HG03460 (cell line): ENCODE measurements around the gene ENTPD8.
"Not testable (repeated sequence)": the region's sequence is repeated elsewhere in the genome, so short reads cannot be mapped to it uniquely, and the experiment has no call there.

ENCODE experiments used
- ATAC-seq: cut with Tn5 transposase; IDR thresholded peaks from one replicate; pipeline ENCODE4 v1.9.1; 2021; ENCODE audit not compliant: unreplicated experiment

The ENTPD8 gene

DNA sequence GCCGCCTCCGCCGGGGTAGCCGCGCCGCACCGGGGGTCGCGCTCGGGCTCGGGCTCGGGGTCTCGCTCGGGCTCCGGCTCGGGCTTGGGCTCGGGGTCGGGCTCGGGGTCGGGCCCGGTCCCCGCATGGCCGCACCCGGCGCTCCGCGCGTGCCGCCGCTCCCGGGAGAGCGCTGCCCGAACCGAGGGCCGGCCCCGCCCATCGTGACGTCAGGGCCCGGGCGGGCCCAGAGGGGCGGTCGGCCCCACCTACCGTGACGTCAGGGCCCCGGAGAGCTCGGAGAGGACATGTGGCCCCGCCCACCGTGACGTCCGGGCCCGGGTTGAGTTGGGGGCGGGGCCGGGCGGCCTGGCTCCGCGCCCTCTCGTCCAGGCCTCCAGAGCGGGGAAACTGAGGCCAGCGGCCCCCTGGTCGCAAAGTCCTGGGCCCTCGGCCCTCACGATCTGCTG, 18.0 kb upstream of the ENTPD8 start, which contains the start of gene NSMF:
NSMF (minus strand) TSS at position 183 of the 449 bp plus-strand sequence. CDS start 232 bp downstream, outside the sequence.
- ATAC-seq = peak; percentile 56

DNA sequence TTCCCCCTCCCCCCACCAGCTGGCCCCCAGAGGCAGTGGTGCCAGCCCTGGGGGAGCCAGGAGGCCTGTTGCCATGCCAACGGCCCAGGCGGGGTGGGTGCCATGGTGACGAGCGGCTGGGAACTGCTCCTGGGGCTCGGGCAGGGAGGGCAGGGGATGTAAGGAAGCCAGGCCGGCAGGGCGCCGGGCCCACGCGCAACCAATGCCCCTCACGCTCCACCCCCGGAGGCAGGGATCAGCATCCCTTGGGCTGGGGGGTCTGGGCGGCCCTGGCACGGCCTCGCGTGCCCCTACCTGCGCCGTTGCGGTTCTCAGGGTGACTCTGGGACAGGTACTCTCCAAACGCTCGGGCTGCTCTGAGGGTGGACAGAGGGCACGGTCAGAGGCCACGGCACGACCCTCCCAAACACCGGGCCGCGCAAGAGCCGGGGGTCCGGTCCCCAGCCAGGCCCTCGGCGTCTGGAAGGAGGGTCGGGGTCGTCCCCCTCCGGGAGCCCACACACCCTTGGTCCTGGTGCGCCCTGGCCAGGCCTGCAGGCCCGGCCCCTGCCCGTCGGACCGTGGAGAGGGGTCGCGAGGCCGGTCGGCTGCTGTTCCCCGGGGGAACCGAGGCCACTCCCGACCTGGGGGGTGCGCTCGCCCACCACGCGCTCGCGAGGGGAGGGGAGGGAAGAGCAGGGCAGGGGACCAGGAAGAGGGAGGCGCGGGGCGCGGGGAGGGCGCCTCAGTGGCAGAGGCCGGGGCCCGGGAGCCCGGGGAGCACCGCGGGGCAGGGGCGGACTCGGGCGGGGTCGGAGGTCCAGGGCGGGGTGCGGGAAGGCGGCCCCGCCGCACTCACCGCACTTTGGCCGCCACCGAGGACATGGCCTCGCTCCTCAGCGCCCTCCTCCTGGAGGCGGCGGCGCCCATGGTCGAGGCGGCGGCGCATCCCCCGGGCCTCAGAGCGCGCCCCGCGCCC, 17.3 kb upstream of the ENTPD8 start:
- peak; percentile 18 for ATAC-seq

DNA sequence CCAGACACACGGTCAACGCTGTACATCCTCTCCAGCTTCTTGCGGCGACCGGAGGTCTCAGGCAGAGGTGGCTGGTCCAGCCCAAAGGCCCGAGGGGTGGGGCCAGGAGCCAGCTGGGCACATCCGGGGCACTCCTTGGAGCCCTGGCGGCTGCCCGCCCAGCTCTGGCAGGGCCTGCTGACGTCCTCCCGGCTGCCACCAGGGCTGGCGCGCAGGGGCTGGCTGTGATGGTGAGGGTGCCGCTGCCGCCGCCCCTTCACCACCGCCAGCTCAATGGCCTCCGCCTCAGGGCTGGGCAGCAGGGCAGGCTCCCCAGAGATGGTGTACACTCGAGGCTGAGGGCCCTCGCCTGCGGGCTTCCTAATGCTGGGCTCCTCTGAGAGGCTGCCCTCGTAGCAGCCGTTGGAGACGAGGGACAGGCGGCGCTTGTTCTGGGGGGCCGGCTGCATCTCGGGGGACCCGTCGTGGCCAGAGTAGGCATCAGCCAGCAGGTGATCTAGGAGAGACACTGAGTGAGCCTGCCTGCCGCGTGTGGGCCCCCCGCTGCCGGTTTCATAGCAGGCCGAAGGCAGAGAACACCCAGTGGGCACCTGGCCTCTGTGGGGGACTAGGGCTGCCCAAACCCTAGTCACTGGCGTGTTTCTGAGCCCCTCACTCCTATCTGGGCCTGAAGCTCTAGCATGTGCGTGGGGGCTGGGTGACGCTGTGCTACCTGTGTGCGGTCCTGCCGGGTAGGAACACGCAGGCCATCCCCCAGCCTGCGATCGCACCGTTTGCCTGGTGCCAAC, 16.4 kb upstream of the ENTPD8 start:
- no peak for ATAC-seq

DNA sequence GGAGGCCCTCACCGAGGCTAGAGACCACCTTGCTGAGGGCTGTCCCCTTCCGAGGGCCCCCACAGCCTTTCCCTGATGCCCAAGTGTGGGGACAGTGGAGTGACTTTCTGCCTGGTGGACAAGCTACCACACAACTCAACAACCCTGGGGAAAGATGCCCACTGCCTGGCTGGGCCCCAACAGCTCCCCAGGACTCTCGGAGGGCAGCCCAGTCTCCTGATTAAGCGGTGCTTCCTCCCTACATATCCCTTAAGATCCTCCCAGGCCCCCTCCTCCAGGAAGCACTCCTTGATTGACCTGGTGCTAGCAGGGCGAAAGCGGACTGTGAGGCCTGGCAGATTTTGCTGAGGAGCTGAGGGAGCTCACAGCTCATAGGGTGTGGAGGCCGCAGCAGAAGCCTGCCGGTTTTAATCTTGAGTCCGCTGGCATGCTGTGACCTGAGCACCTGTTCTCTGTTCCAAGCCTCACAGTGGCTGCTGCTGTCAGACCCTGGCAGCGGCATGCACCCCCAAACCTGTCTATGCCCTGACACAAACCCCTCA, 15.8 kb upstream of the ENTPD8 start:
- no peak for ATAC-seq

DNA sequence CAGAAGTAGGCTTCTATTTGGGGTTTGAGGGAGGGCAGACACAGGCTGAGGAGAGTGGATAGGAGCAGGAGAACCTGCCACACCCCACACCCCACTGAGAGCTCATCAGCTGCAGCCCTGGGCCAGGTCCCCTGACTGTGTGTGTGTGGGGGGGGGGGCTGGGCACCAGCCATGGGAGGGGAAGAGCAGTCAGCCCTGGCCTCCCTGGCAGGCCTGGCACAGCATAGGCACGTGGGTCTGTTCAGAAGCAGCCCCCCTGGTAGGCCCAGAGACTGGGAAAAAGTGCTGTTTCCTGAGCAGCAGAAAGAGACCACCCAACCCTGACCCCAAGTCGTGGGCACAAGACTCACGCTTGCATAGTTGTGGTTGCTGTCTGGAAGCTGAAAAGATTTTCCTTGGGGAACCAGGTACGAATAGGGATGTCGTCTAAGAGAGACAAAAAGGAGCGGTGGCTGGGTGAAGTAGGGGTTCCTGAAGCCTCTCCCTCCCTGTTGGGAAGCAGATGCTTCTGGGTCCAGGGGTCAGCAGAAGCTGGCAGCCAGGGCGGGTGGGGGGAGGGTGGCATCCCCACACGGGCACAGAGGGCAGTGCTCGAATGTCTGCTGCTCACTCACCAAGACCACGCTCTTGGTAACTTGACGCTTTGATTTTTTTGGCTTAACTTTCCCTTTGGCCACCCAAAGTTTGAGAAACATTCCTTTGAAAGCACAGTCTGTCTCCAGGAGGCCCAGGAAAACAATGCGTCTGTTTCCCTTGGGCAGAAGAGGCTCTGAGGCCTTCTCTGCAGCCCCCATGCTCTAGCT, 15.1 kb upstream of the ENTPD8 start:
- ATAC-seq = no peak

DNA sequence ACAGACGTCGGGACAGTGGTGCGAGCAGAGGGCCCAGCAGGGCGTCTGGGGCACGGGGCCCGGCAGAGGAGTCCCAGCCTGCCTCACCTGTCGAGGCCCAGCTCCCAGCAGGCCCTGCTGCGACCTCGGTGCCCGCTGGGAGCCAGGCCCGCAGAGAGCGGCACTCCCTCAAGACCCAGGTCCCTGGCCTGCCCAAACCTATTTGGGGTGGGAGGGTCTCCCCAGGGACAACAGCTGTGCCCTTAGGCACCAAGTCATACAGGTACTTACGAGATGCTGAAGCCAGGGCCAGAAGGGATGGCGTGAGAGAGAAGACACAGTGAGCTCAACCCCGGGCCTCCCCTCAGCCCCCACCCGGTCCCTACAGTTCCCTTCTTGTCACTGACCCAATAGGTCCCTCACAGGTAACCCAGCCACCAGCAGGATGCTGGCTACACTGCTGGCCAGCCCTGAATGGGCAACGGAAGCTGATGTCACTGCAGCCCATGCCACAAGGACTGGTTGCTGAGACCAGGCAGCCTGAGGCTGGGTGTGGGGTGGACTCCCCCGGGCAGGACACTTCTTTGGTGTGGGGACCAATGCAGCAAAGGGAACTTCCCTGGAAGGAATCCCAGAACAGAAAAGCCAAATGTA, 14.3 kb upstream of the ENTPD8 start:
- no peak for ATAC-seq

DNA sequence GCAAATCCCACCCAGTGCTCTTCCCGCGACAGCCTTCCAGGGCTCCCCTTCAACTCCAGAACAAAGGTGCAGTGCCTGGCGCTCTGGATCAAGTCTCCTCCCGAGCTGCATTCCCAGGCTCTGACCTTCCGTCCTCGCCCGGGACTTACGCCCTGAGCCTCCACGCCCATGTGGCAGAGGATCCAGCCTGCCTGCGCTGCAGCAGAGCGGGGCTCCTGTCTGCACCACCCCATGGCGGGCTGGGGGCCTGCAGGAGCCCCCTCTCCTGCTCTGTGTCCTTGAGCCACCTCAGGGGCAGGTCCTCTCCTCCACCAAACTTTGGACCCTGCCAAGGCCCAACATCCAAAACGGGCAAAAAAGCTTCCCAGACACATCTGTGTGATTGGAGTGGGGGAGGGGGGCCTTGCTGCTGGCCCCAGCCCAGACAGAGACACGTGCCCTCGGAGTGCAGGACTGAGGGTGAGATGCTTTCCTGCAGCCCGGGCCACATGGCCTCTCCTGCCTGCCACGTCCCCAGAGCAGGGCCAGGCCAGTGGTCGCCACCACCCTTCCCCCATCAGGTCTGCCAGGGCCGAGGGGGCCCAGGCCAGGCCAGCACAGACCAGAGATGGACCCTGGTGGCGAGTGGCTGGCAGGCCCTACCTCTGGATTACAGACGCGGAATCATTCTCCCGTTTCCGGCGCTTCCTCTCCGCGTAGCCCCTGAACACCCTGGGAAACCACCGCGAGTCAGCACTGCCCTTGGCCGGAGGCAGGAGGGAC, 13.6 kb upstream of the ENTPD8 start:
- no peak for ATAC-seq

DNA sequence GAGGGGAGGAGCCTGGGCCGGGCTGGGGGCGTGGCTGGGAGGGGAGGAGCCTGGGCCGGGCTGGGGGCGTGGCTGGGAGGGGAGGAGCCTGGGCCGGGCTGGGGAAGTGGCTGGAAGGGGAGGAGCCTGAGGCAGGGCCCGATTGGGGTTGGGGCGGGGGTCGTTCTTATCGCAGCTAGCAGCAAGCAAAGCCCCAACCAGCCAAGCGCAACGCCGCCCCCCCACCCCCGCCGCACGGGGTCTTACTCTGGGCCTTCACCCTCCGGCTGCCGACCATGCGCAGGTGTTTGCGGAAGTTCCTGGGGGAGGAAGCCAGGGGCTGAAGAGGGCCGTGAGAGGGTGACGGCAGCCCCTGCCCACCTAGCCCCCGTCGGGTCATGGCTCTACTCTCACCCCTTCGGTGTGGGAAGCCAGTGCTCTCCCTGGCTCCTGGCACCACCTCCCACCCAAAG, 13.0 kb upstream of the ENTPD8 start:
- ATAC-seq = no peak

DNA sequence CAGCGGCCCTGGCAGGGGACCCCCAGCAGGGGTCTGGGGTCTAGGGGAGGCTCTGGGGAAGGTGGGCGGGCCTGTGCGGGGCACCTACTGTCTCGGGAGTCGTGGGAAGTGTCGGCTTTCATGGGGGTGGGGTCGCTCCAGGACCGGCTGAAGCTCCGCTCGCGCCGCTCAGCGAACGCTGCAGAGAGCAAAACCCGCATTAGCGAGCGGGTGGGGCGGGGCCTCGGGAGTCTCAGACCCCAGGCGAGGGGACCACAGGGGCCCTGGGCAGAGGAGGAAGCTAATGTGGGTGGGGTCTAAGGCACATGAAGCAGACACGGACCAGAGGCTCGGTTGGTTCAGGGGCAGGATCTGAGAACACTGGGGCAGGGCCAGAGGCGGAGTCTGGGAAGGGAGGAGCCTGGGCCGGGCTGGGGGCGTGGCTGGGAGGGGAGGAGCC, 12.5 kb upstream of the ENTPD8 start:
- ATAC-seq = peak; percentile 59

DNA sequence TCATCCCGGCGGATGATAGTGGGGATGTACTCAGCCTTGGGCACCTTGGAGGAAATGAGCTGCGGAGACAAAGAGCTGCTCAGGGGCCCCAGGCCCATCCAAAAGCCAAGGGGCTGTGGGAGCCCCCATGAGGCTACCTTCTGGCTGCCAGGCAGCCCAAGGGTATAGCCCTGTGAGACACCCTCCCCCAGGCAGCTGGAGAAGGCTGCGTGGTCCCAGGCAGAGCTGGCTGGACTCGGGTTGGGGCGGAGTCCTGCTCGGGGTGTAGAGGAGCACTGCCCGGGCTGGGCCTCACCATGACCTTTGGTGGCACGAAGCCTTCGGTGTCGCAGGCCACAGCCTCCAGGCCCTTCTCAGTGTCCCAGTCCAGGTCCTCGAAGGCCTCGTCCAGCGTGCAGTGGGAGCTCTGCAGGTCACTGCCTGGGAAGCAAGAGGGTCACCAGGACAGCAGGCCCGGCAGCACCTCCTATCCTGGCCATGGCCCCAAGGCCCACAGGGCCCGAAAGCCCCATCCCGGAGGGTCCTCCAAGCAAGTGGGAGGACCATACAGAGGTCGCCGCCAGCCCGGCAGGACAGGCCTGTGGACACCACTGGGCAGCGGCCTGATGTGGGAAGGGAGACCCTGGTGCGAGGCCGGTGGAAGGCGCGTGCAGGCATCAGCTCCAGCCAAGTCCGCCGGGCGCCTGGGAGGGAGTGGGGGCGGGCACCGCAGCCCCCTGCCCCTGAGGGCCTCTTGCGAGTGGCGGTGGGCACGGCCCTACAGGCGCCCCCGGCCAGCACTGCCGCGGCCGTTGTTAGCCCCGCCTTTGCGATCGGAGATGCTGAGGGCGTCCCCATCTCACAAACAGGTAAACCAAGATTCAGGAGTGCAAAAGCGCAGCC, 11.8 kb upstream of the ENTPD8 start:
- ATAC-seq = no peak

DNA sequence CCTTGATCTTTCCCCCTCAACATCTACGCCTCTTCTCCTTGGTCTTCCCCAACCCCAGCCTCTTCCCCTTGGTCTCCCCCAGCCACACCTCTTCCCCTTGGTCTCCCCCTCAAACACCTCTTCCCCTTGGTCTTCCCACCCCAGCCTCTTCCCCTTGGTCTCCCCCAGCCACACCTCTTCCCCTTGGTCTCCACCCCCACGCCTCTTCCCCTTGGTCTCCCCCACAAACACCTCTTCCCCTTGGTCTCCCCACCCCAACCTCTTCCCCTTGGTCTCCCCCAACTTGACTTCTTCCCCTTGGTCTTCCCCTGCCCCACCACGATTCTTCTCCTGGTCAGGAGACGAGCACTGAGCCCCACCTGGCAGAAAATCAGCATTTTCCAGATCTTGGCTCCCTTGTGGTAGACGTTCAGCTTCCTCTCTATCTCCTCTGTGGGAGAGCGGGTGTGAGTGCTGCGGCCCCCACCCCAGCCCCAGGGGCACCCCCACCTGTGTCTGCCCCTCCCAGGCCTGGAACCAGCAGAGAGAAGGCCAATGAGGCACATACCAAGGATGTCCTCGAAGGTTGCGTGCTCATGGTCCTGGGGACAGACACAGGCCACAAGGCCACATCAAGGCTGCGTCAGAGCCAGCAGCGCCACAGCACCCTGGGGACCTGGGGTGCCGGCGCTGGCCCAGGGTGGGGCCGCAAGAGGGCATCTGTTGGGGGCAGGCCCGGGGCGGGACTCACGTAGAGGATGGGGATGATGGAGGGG, 11.0 kb upstream of the ENTPD8 start:
- no peak for ATAC-seq

DNA sequence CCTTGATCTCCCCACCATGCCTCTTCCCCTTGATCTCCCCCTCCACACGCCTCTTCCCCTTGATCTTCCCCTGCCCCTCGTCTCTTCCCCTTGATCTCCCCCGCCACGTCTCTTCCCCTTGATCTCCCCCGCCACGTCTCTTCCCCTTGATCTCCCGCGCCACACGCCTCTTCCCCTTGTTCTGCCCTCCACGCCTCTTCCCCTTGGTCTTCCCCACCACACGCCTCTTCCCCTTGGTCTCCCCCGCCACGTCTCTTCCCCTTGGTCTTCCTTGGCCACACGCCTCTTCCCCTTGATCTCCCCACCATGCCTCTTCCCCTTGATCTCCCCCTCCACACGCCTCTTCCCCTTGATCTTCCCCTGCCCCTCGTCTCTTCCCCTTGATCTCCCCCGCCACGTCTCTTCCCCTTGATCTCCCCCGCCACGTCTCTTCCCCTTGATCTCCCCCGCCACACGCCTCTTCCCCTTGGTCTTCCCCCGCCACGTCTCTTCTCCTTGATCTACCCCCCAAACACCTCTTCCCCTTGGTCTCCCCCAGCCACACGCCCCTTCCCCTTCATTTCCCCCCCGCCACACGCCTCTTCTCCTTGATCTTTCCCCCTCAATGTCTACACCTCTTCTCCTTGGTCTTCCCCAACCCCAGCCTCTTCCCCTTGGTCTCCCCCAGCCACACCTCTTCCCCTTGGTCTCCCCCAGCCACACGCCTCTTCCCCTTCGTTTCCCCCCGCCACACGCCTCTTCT, 10.3 kb upstream of the ENTPD8 start:
- not testable (repeated sequence) for ATAC-seq

DNA sequence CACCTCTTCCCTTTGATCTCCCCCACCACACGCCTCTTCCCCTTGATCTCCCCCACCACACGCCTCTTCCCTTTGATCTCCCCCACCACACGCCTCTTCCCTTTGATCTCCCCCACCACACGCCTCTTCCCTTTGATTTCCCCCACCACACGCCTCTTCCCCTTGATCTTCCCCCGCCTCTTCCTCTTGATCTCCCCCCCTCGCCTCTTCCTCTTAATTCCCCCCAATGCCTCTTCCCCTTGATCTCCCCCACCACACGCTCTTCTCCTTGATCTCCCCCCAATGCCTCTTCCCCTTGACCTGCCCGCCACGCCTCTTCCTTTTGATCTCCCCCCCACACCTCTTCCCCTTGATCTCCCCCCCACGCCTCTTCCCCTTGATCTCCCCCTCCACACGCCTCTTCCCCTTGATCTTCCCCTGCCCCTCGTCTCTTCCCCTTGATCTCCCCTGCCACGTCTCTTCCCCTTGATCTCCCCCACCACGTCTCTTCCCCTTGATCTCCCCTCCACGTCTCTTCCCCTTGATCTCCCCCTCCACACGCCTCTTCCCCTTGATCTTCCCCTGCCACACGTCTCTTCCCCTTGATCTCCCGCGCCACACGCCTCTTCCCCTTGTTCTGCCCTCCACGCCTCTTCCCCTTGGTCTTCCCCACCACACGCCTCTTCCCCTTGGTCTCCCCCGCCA, 9.5 kb upstream of the ENTPD8 start:
- not testable (repeated sequence) for ATAC-seq

DNA sequence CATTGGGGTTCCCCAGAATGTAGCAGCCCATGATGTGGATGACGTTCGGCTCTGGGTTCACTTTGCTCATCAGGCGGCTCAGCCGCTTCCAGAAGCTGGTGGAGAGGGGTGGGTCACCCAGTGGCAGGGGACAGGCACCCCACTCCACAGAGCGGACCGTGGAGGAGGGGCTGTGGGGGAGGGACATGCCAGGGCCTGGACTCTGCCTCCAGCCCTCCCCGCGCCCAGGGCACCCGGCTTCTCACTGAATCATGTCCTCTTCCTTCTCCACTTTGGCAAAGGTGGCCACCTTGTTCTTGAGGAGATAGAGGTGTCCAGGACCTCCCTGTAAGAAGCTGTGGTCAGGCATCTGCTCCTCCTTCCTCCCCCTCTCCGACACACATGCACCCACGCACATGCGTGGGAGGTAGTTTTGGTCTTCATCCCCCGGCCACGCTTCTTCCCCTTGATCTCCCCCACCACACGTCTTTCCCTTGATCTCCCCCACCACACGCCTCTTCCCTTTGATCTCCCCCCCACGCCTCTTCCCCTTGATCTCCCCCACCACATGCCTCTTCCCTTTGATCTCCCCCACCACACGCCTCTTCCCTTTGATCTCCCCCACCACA, 8.9 kb upstream of the ENTPD8 start:
- no peak for ATAC-seq

DNA sequence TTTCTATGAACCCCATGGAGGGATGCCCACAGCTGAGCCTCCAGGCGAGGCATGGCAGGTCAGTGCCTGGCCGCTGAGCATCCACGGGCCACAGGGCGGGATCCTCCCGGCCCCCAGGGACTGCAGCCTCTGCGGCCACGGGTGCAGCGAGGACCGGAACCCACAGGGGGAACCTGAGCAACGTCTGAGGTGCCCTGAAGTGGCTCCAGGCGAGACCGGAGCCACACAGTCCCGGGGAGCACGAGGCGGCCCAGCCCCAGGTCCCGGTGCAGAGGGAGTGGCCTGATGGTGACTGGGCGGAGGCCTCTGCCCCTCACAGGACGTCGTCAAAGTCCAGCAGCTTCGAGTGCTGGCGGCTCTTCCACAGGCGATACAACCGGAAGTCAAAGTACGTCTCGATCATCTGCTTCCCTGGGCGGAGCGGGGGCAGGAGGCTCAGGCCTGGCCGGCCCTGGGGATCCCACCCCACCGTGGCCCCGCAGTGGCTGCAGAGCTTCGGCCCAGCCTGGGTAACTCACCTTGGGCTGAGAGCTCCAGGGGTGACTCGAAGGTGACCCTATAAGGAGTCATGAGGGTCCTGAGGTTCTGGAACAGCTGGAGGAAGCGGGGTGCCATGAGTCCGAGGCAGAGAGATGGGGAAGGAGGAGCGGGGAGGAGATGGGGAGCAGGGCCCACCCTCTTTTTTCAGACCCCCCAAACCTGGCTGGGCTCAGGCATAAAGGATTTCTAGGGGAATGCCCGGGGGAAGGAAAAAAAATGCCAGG, 8.1 kb upstream of the ENTPD8 start:
- ATAC-seq = no peak
